Smooth muscle cell (in vitro differentiated cells): ENCODE measurements around the gene RAD51. TPM values are rescaled to one million over a fixed set of nuclear protein-coding genes. Genes with fewer than 3 reads are reported as not detected.
"Not testable (repeated sequence)": the region's sequence is repeated elsewhere in the genome, so short reads cannot be mapped to it uniquely, and the experiment has no call there.

Experiments
- DNase-seq: peaks from one replicate; lab custom pipeline; 2025; ENCODE audit not compliant: unreplicated experiment; lab: John Stamatoyannopoulos, UW
- H2AFZ ChIP-seq: fragments of 200-600 bp; sonication (generic); 2 replicates; pipeline ENCODE4 v1.6.0; 2016; ENCODE audit warnings: antibody characterized with exemption, low read depth, mild to moderate bottlenecking
- H3F3A ChIP-seq: fragments of 200-600 bp; sonication (generic); 2 replicates; pipeline ENCODE4 v1.6.0; 2017; ENCODE audit warnings: antibody characterized with exemption, low read depth
- H3K27ac ChIP-seq: fragments of 200-600 bp; sonication (generic); 2 replicates; pipeline ENCODE4 v1.5.1; 2016; ENCODE audit warnings: low read depth, mild to moderate bottlenecking
- H3K27me3 ChIP-seq: fragments of 200-600 bp; sonication (generic); 2 replicates; pipeline ENCODE4 v1.6.1; 2016; ENCODE audit warnings: low read depth, mild to moderate bottlenecking
- H3K36me3 ChIP-seq: fragments of 200-600 bp; sonication (generic); 2 replicates; pipeline ENCODE4 v1.5.1; 2016; ENCODE audit warnings: low read depth
- H3K4me1 ChIP-seq: fragments of 200-600 bp; sonication (generic); 2 replicates; pipeline ENCODE4 v1.5.1; 2016; ENCODE audit warnings: low read depth
- H3K4me2 ChIP-seq: fragments of 200-600 bp; sonication (generic); 2 replicates; pipeline ENCODE4 v1.6.0; 2016; ENCODE audit warnings: mild to moderate bottlenecking
- H3K4me3 ChIP-seq: fragments of 200-600 bp; sonication (generic); 2 replicates; pipeline ENCODE4 v1.5.1; 2016; ENCODE audit warnings: mild to moderate bottlenecking
- H3K79me2 ChIP-seq: fragments of 200-600 bp; sonication (generic); 2 replicates; pipeline ENCODE4 v1.6.0; 2016; ENCODE audit warnings: low read depth, mild to moderate bottlenecking
- H3K9ac ChIP-seq: fragments of 200-600 bp; sonication (generic); 2 replicates; pipeline ENCODE4 v1.6.0; 2016; ENCODE audit warnings: low read depth
- H3K9me3 ChIP-seq: fragments of 200-600 bp; sonication (generic); replicated peaks from 2 replicates; pipeline ENCODE4 v1.5.1; 2016; ENCODE audit warnings: low read depth
- H4K20me1 ChIP-seq: fragments of 200-600 bp; sonication (generic); 2 replicates; pipeline ENCODE4 v1.6.0; 2016; ENCODE audit warnings: low read depth
- WGBS: methylation state at CpG from one replicate; pipeline ENCODE4 v1.1.7; 2016; ENCODE audit warnings: low lambda C conversion rate; 5-methylcytosine and 5-hydroxymethylcytosine counted together
- polyA plus RNA-seq: library from polyadenylated mRNA; unstranded; fragments of >200 nt; fragmentation: Nextera tagmentation; extraction: Ambion mirVana; gene quantifications from 2 replicates; pipeline ENCODE4 v1.2.1, GENCODE V29; 2016
- total RNA-seq: library from RNA; depleted of rRNA; stranded (reverse); fragments of >200 nt; gene quantifications from 2 replicates; pipeline ENCODE4 v1.2.3, GENCODE V29; 2014
- TF ChIP-seq, protein P1 (sequence below): fragments of 200-600 bp; sonication (generic); IDR thresholded peaks from 2 replicates; pipeline ENCODE4 v1.5.1; 2017; ENCODE audit warnings: borderline replicate concordance, mild to moderate bottlenecking, antibody characterized with exemption; ENCODE audit not compliant: insufficient read depth, poor library complexity, severe bottlenecking

The RAD51 gene
- total and polyA plus RNA-seq, 2 experiments from 2014 or later: 9.2 to 15.2 TPM

DNA sequence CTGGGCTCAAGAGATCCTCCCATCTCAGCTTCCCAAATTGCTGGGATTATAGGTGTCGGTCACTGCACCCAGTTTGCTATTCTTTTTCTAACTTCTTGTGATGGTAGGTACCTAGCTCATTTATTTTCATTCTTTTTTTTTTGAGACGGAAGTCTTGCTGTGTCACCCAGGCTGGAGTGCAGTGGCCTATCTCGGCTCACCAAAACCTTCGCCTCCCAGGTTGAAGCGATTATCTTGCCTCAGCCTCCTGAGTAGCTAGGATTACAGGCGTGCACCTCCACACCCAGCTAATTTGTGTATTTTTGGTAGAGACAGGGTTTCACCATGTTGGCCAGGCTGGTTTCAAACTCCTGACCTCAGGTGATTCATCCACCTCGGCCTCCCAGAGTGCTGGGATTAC lies 30.1 kb upstream of the RAD51 start:
- Histone ChIP-seq H4K20me1 (no peaks in the 10 kb centered on the region), H3K9me3 (no peaks in the 10 kb centered on the region), H3K9ac (no peak overlapping the region), H3K4me3 (no peak overlapping the region), H3K4me1 (no peaks in the 10 kb centered on the region), H3K4me2 (no peak overlapping the region), H3K36me3 (no peaks in the 10 kb centered on the region), H3K79me2 (no peaks in the 10 kb centered on the region), H3K27ac (no peak overlapping the region), H2AFZ (no peak overlapping the region), H3F3A (no peaks in the 10 kb centered on the region), H3K27me3 (no peaks in the 10 kb centered on the region)
- 94% methylated on average over 7 of the region's 7 CpGs for whole genome bisulfite sequencing
- TF ChIP-seq, protein P1, sequence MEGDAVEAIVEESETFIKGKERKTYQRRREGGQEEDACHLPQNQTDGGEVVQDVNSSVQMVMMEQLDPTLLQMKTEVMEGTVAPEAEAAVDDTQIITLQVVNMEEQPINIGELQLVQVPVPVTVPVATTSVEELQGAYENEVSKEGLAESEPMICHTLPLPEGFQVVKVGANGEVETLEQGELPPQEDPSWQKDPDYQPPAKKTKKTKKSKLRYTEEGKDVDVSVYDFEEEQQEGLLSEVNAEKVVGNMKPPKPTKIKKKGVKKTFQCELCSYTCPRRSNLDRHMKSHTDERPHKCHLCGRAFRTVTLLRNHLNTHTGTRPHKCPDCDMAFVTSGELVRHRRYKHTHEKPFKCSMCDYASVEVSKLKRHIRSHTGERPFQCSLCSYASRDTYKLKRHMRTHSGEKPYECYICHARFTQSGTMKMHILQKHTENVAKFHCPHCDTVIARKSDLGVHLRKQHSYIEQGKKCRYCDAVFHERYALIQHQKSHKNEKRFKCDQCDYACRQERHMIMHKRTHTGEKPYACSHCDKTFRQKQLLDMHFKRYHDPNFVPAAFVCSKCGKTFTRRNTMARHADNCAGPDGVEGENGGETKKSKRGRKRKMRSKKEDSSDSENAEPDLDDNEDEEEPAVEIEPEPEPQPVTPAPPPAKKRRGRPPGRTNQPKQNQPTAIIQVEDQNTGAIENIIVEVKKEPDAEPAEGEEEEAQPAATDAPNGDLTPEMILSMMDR: no peak
- no peak for DNase-seq

DNA sequence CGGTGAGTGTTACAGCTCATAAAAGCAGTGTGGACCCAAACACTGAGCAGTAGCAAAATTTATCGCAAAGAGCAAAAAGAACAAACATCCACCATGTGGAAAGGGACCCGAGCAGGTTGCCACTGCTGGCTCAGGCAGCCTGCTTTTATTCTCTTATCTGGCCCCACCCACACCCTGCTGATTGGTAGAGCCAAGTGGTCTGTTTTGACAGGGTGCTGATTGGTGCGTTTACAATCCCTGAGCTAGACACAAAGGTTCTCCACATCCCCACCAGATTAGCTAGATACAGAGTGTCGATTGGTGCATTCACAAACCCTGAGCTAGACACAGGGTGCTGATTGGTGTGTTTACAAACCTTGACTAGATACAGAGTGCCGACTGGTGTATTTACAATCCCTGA lies 18.7 kb upstream of the RAD51 start:
- H3F3A ChIP-seq, H3K36me3 ChIP-seq: not testable (repeated sequence)
- 96% methylated on average over 6 of the region's 6 CpGs for WGBS

DNA sequence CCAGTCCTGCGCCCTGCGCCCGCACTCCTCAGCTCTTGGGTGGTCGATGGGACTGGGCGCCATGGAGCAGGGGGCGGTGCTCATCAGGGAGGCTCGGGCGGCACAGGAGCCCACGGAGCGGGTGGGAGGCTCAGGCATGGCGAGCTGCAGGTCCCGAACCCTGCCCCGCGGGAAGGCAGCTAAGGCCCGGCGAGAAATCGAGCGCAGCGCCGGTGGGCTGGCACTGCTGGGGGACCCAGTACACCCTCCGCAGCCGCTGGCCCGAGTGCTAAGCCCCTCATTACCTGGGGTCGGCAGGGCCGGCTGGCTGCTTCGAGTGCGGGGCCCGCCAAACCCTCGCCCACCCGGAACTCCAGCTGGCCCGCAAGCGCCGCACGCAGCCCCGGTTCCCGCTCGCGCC lies 18.1 kb upstream of the RAD51 start:
- H3K36me3 ChIP-seq, H3K4me3 ChIP-seq, H3K9ac ChIP-seq, H3K4me2 ChIP-seq, H4K20me1 ChIP-seq, H3K9me3 ChIP-seq, H3K79me2 ChIP-seq, H3K27me3 ChIP-seq, H3F3A ChIP-seq, H3K27ac ChIP-seq, H3K4me1 ChIP-seq, DNase-seq, H2AFZ ChIP-seq: not testable (repeated sequence)
- 92% methylated on average over 26 of the region's 38 CpGs for WGBS

More for the DNA sequence above, 18.7 kb upstream of the RAD51 start:
- not testable (repeated sequence) for H3K4me3 ChIP-seq, H3K27ac ChIP-seq, H3K9ac ChIP-seq, H3K79me2 ChIP-seq, H4K20me1 ChIP-seq, H3K4me1 ChIP-seq, H3K4me2 ChIP-seq, DNase-seq, H2AFZ ChIP-seq, H3K9me3 ChIP-seq, H3K27me3 ChIP-seq

DNA sequence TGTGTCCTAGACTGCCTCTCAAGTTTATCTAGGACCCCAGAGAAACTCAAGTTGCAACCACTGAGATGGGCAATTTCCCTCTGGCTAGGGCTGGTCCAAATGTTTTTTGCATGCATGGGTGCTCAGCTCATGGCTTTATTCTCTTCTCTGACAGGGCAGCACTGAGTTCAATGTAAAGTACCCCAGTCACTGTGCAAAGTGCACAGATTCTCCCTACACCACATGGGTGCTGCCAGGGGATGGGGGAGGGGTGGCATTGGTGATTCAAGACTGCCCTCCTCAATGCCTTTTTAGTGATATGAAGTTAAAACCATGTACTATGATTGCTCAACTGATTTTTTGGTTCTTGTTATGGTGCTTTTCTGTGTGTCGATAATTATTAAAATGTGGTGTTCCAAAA lies 14.8 kb upstream of the RAD51 start:
- Histone ChIP-seq H3K4me2 (no peak overlapping the region), H3K4me3 (no peak overlapping the region), H3K79me2 (no peaks in the 10 kb centered on the region), H3K36me3 (no peaks in the 10 kb centered on the region), H3K4me1 (no peaks in the 10 kb centered on the region), H4K20me1 (no peaks in the 10 kb centered on the region), H3K27ac (no peak overlapping the region), H3K27me3 (no peaks in the 10 kb centered on the region), H2AFZ (no peak overlapping the region), H3K9ac (no peak overlapping the region), H3K9me3 (no peaks in the 10 kb centered on the region), H3F3A (no peaks in the 10 kb centered on the region)
- TF ChIP-seq, protein P1: no peak
- WGBS: 95% methylated on average over 1 of the region's 1 CpG
- DNase-seq: no peak

DNA sequence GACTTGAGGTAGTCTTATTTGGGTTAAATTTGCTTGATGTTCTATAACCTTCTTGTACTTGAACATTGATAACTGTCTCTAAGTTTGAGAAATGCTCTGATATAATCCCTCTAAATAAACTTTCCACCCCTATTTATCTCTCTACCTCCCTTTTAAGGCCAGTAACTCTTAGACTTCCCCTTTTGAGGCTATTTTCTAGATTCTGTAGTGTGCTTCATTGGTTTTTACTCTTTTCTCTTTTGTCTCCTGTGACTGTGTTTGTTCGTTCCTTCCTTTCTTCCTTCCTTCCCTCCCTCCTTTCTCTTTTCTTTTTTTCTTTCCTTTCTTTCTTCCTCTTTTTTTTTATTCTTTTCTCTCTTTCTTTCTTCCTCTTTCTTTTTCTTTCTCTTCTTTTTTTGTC lies 14.0 kb upstream of the RAD51 start:
- H3K9me3 ChIP-seq, H3F3A ChIP-seq, H3K79me2 ChIP-seq, H3K27ac ChIP-seq, H3K27me3 ChIP-seq, H3K4me1 ChIP-seq, H3K36me3 ChIP-seq, H3K4me3 ChIP-seq, H2AFZ ChIP-seq, DNase-seq, H3K9ac ChIP-seq, H4K20me1 ChIP-seq, H3K4me2 ChIP-seq: not testable (repeated sequence)
- WGBS: 96% methylated on average over 1 of the region's 1 CpG
